K562 (cell line): ENCODE measurements around the gene AFM. TPM values are rescaled to one million over a fixed set of nuclear protein-coding genes. Genes with fewer than 3 reads are reported as not detected.
A peak's percentile ranks its signal among the peaks of the same experiment; 100 is the strongest.

Experiments
- ATAC-seq: fragments of 200-7000 bp; cut with Tn5 transposase; 3 replicates; pipeline ENCODE4 v1.9.1; 2020; ENCODE audit warnings: moderate library complexity
- BruUV-seq: library from RNA; stranded (reverse); fragments of 400-500 nt; replicated peaks from 2 replicates; lab custom pipeline; 2021; lab: Mats Ljungman, UMichigan
- CTCF ChIA-PET: fragments of 300-600 bp; formaldehyde crosslinking; extraction: SDS; loops from one replicate; lab custom pipeline; 2021; ENCODE audit warnings: low intra/inter-chr PET ratio; lab: Yijun Ruan, JAX
- POLR2A ChIA-PET: fragments of 300-600, 350-650 bp; sonication (Branson Sonifier 250); formaldehyde crosslinking; extraction: SDS; loops from one replicate; lab custom pipeline; 2021; ENCODE audit warnings: antibody characterized with exemption, inconsistent platforms; lab: Yijun Ruan, JAX
- DNase-seq, 4 experiments: peaks; one replicate each; pipeline versions ENCODE4 v3.0.0 to v3.0.0-alpha.2; 2011 to 2018; ENCODE audit warnings: low spot score in 3 of 4, mixed read lengths in 3 of 4; ENCODE audit errors: extremely low read depth in 1 of 4
- FAIRE-seq: peaks from 2 replicates; lab custom pipeline; 2011; peaks lifted over from hg19 to GRCh38; lab: Jason Lieb, UNC
- H2AFZ ChIP-seq: 2 replicates; pipeline ENCODE4 v1.6.0; 2011; ENCODE audit warnings: low read depth, low read length, control low read depth, inconsistent platforms
- H3K27ac ChIP-seq: fragments of 200-600 bp; 3 replicates; pipeline ENCODE4 v1.8.0; 2011; ENCODE audit warnings: low read depth, mild to moderate bottlenecking, control low read depth, inconsistent platforms, low read length, moderate library complexity, mixed read lengths; ENCODE audit errors: extremely low read depth
- H3K27me3 ChIP-seq, 2 experiments: fragments of 300-600 bp in 1 of 2; 2 replicates in 1 of 2; 3 replicates in 1 of 2; pipeline versions ENCODE4 v1.6.0 to v1.8.0; 2011; ENCODE audit warnings: inconsistent platforms in 2 of 2, low read length in 2 of 2, mild to moderate bottlenecking in 1 of 2, mixed read lengths in 1 of 2, moderate library complexity in 1 of 2; ENCODE audit not compliant: control insufficient read depth in 2 of 2, insufficient read depth in 2 of 2
- H3K36me3 ChIP-seq: fragments of 300-600 bp; 3 replicates; pipeline ENCODE4 v1.8.0; 2011; ENCODE audit warnings: mild to moderate bottlenecking, low read length, inconsistent platforms; ENCODE audit not compliant: control insufficient read depth, insufficient read depth
- H3K4me1 ChIP-seq, 2 experiments: fragments of 200-600 bp in 1 of 2; replicated peaks in 1 of 2; 2 replicates in 1 of 2; 3 replicates in 1 of 2; pipeline versions ENCODE4 v1.5.1 to v1.8.0; 2011; ENCODE audit warnings: inconsistent platforms in 2 of 2, low read length in 2 of 2, mild to moderate bottlenecking in 1 of 2, mixed read lengths in 1 of 2, moderate library complexity in 1 of 2; ENCODE audit not compliant: control insufficient read depth in 2 of 2, insufficient read depth in 2 of 2
- H3K4me2 ChIP-seq: 2 replicates; pipeline ENCODE4 v1.6.1; 2011; ENCODE audit warnings: low read length, control low read depth, inconsistent platforms, mixed read lengths; ENCODE audit not compliant: insufficient read depth
- H3K4me3 ChIP-seq: fragments of 200-600 bp; sonication (generic), shearing (Covaris generic); 2 replicates; pipeline ENCODE4 v1.5.1; 2016; ENCODE audit warnings: control low read depth, inconsistent platforms
- H3K79me2 ChIP-seq: fragments of 200-600 bp; 3 replicates; pipeline ENCODE4 v1.8.0; 2011; ENCODE audit warnings: low read length, inconsistent platforms; ENCODE audit not compliant: control insufficient read depth, insufficient read depth
- H3K9ac ChIP-seq, 2 experiments: 2 replicates each; pipeline versions ENCODE4 v1.6.0 to v1.6.1; 2011; ENCODE audit warnings: low read depth in 2 of 2, low read length in 2 of 2, control low read depth in 1 of 2, inconsistent platforms in 1 of 2, mild to moderate bottlenecking in 1 of 2, mixed read lengths in 1 of 2; ENCODE audit not compliant: insufficient read depth in 1 of 2
- H3K9me1 ChIP-seq: one replicate; pipeline ENCODE4 v1.6.0; 2011; ENCODE audit warnings: inconsistent platforms, mild to moderate bottlenecking, low read length, moderate library complexity; ENCODE audit not compliant: control insufficient read depth, insufficient read depth
- H3K9me3 ChIP-seq: replicated peaks from 2 replicates; pipeline ENCODE4 v1.5.1; 2011; ENCODE audit warnings: low read depth, low read length, inconsistent platforms; ENCODE audit not compliant: control insufficient read depth, insufficient read depth
- H4K20me1 ChIP-seq: replicated peaks from 2 replicates; pipeline ENCODE4 v1.6.1; 2011; ENCODE audit warnings: low read length, inconsistent platforms, mixed read lengths; ENCODE audit not compliant: control insufficient read depth, insufficient read depth
- BRF1 ChIP-seq: IDR thresholded peaks from 3 replicates; pipeline ENCODE4 v1.6.1; 2011; ENCODE audit warnings: borderline replicate concordance, mild to moderate bottlenecking; ENCODE audit not compliant: insufficient read length; ENCODE audit errors: extremely low read depth
- CBX8 ChIP-seq: fragments of 200-600 bp; sonication (generic); IDR thresholded peaks from 2 replicates; pipeline ENCODE4 v1.6.1; 2012; ENCODE audit warnings: borderline replicate concordance, mixed run types, low read depth, mild to moderate bottlenecking, moderate library complexity, mixed read lengths, low read length, control low read depth, inconsistent platforms; ENCODE audit not compliant: poor library complexity, severe bottlenecking; ENCODE audit errors: extremely low read depth
- GATA2 ChIP-seq: sonication (generic); formaldehyde crosslinking; IDR thresholded peaks from 2 replicates; pipeline ENCODE4 v1.4.0; 2020; ENCODE audit warnings: mild to moderate bottlenecking, missing genetic modification reagents
- HIVEP1 ChIP-seq: fragments of 250-450 bp; sonication (Bioruptor Pico); IDR thresholded peaks from 2 replicates; pipeline ENCODE4 v1.4.0; 2020; ENCODE audit warnings: mild to moderate bottlenecking
- SAFB2 ChIP-seq: fragments of 200-400 bp; formaldehyde crosslinking; IDR thresholded peaks from 2 replicates; pipeline ENCODE4 v1.6.1; 2018; ENCODE audit warnings: borderline replicate concordance, low read length, low read depth, moderate library complexity; ENCODE audit not compliant: severe bottlenecking
- ZNF23 ChIP-seq: fragments of 250-450 bp; sonication (Bioruptor Pico); IDR thresholded peaks from 2 replicates; pipeline ENCODE4 v1.4.0; 2020; ENCODE audit warnings: mild to moderate bottlenecking
- WGBS: fragments of 100-300 bp; shearing (Covaris generic); methylation state at CpG from one replicate; pipeline ENCODE4 v1.1.6; 2016; ENCODE audit warnings: low coverage, mixed read lengths; ENCODE audit not compliant: insufficient coverage; ENCODE audit errors: missing lambda C conversion rate; 5-methylcytosine and 5-hydroxymethylcytosine counted together
- in situ Hi-C: fragments of 300-500 bp; cut with MboI; formaldehyde crosslinking; loops from 4 replicates; pipeline ENCODE4 v1.15.0; 2018; ENCODE audit warnings: inconsistent platforms, mixed read lengths
- intact Hi-C: fragments of 100-400 bp; cut with micrococcal nuclease; formaldehyde crosslinking; loops from 2 replicates; pipeline ENCODE4 v1.14.2; 2022
- polyA plus RNA-seq, 8 experiments: library from polyadenylated mRNA; depleted of rRNA in 4 of 8; stranded (reverse) in 5 of 8; unstranded in 3 of 8; fragments of >200 nt; fragmentation: Nextera tagmentation in 2 of 8; fragmentation: Illumina TruSeq in 1 of 8; extraction: Ambion mirVana in 2 of 8; extraction: Trizol in 1 of 8; gene quantifications; 2 replicates each; pipeline versions ENCODE4 v1.2.1 to v1.2.3, GENCODE V29; 2011 to 2014; ENCODE audit warnings: inconsistent platforms in 1 of 8, missing spikeins in 1 of 8
- total RNA-seq, 7 experiments: library from RNA; depleted of rRNA in 6 of 7; stranded (reverse); fragments of >200 nt in 6 of 7; fragmentation: Illumina TruSeq in 2 of 7; extraction: Trizol in 2 of 7; gene quantifications; 2 replicates each; pipeline versions ENCODE4 v1.2.1 to v1.2.3, GENCODE V29; 2011 to 2021; ENCODE audit warnings: low replicate concordance in 1 of 7
- TF ChIP-seq, protein P1 (sequence below): fragments of 450-650 bp; IDR thresholded peaks from 2 replicates; pipeline ENCODE4 v1.6.1; 2016; ENCODE audit warnings: mild to moderate bottlenecking
- TF ChIP-seq, protein P2 (sequence below): fragments of 450-650 bp; formaldehyde crosslinking; IDR thresholded peaks from 2 replicates; pipeline ENCODE4 v1.4.0; 2020; ENCODE audit warnings: mild to moderate bottlenecking, moderate library complexity
- TF ChIP-seq, protein P3 (sequence below): fragments of 450-650 bp; formaldehyde crosslinking; IDR thresholded peaks from 2 replicates; pipeline ENCODE4 v1.4.0; 2020; ENCODE audit warnings: mild to moderate bottlenecking, mixed read lengths
- TF ChIP-seq, protein P4 (sequence below): sonication (generic); formaldehyde crosslinking; IDR thresholded peaks from 2 replicates; pipeline ENCODE4 v1.8.0; 2023; ENCODE audit warnings: mild to moderate bottlenecking, missing genetic modification reagents
- TF ChIP-seq, protein P5 (sequence below): fragments of 250-450 bp; sonication (Bioruptor Pico); IDR thresholded peaks from 2 replicates; pipeline ENCODE4 v1.8.0; 2021; ENCODE audit warnings: borderline replicate concordance, mild to moderate bottlenecking, moderate library complexity; ENCODE audit not compliant: poor library complexity, severe bottlenecking

The AFM gene
- total and polyA plus RNA-seq, 9 of the 15 experiments (the other 6 are each of a cell fraction or from before 2014, with no cell fraction given): 0.07 to 0.15 (median 0.12) TPM; not detected in 5

DNA sequence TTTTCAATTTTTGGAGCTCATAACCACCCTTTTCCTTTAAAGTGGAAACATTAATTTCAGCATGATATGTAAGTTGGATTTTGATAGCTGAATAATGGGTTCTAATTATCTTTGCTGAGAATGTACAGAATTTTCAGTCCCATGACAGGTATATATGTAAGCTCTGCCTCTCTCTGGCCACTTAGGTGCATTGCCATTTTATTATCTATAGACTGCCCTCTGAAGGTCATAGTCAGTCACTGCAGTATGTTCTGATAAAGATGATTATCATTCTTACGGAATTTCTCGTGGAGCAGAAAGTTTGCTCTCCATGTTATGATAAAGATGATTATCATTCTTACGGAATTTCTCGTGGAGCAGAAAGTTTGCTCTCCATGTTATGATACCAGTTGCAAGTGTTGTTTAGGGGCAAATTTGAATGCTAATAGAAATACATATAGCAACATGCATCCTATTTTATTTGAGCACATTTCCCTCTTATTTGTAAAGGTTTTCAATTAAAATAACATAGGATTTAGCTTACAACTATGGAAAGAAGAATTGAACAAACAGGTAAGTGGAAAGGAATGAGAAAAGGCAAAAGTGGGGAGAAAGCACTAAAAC is 35.1 kb upstream of the AFM start:
- H3K4me1 ChIP-seq: peaks cover 5 to 11% of the 10 kb centered on the region in 2 experiments; a peak in 3 of 5 replicates
- intact Hi-C loops: loop anchor here (1.0 to 10.0 kb wide), 3 partner anchors 105 to 208 kb away; no protein-coding TSS in a partner anchor
- ChIA-PET CTCF (interaction anchor here (0.6 to 1.8 kb wide), 3 partner anchors 105 to 136 kb away, joined by 3 to 12 read pairs (median 3); no protein-coding TSS in a partner anchor), POLR2A (interaction anchor here (1.0 to 1.4 kb wide), 3 partner anchors 8 to 115 kb away, joined by 3 read pairs; no protein-coding TSS in a partner anchor)
- 6% methylated on average over 2 of the region's 4 CpGs for WGBS
- 0 out of 2 replicates have a peak overlapping the region, but pooled peaks have one; percentile 11 for H2AFZ ChIP-seq
- no peaks in the 10 kb centered on the region for H3K79me2 ChIP-seq
- in situ Hi-C loops: no loop called here
- H3K9ac ChIP-seq: no peak overlapping the region
- no peak overlapping the region for H3K4me2 ChIP-seq
- DNase-seq (peak; percentile 41 to 67 (median 50)), ATAC-seq (peak; percentile 90), FAIRE-seq (peak; percentile 32)
- H3K27ac ChIP-seq: no peak overlapping the region
- H4K20me1 ChIP-seq: no peaks in the 10 kb centered on the region
- H3K4me3 ChIP-seq: no peak overlapping the region
- no TSS peak for BruUV-seq
- no peaks in the 10 kb centered on the region for H3K27me3 ChIP-seq
- no peaks in the 10 kb centered on the region for H3K9me1 ChIP-seq
- no peaks in the 10 kb centered on the region for H3K36me3 ChIP-seq
- H3K9me3 ChIP-seq: no peaks in the 10 kb centered on the region
- TF ChIP-seq CBX8 (no peak), SAFB2 (no peak), HIVEP1 (CRISPR knock-in tag) (no peak), BRF1 (no peak), GATA2 (CRISPR knock-in tag) (peak; percentile 55; the same call in 1 of the 2 replicates), ZNF23 (no peak)
- TF ChIP-seq, protein P1, sequence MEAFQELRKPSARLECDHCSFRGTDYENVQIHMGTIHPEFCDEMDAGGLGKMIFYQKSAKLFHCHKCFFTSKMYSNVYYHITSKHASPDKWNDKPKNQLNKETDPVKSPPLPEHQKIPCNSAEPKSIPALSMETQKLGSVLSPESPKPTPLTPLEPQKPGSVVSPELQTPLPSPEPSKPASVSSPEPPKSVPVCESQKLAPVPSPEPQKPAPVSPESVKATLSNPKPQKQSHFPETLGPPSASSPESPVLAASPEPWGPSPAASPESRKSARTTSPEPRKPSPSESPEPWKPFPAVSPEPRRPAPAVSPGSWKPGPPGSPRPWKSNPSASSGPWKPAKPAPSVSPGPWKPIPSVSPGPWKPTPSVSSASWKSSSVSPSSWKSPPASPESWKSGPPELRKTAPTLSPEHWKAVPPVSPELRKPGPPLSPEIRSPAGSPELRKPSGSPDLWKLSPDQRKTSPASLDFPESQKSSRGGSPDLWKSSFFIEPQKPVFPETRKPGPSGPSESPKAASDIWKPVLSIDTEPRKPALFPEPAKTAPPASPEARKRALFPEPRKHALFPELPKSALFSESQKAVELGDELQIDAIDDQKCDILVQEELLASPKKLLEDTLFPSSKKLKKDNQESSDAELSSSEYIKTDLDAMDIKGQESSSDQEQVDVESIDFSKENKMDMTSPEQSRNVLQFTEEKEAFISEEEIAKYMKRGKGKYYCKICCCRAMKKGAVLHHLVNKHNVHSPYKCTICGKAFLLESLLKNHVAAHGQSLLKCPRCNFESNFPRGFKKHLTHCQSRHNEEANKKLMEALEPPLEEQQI: no peak
- TF ChIP-seq, protein P2, sequence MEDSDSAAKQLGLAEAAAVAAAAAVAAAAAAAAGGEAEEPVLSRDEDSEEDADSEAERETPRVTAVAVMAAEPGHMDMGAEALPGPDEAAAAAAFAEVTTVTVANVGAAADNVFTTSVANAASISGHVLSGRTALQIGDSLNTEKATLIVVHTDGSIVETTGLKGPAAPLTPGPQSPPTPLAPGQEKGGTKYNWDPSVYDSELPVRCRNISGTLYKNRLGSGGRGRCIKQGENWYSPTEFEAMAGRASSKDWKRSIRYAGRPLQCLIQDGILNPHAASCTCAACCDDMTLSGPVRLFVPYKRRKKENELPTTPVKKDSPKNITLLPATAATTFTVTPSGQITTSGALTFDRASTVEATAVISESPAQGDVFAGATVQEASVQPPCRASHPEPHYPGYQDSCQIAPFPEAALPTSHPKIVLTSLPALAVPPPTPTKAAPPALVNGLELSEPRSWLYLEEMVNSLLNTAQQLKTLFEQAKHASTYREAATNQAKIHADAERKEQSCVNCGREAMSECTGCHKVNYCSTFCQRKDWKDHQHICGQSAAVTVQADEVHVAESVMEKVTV: peak; percentile 25; the same call in 1 of the 2 replicates
- TF ChIP-seq, protein P3, sequence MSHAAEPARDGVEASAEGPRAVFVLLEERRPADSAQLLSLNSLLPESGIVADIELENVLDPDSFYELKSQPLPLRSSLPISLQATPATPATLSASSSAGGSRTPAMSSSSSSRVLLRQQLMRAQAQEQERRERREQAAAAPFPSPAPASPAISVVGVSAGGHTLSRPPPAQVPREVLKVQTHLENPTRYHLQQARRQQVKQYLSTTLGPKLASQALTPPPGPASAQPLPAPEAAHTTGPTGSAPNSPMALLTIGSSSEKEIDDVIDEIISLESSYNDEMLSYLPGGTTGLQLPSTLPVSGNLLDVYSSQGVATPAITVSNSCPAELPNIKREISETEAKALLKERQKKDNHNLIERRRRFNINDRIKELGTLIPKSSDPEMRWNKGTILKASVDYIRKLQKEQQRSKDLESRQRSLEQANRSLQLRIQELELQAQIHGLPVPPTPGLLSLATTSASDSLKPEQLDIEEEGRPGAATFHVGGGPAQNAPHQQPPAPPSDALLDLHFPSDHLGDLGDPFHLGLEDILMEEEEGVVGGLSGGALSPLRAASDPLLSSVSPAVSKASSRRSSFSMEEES (CRISPR knock-in tag): no peak
- TF ChIP-seq, protein P4, sequence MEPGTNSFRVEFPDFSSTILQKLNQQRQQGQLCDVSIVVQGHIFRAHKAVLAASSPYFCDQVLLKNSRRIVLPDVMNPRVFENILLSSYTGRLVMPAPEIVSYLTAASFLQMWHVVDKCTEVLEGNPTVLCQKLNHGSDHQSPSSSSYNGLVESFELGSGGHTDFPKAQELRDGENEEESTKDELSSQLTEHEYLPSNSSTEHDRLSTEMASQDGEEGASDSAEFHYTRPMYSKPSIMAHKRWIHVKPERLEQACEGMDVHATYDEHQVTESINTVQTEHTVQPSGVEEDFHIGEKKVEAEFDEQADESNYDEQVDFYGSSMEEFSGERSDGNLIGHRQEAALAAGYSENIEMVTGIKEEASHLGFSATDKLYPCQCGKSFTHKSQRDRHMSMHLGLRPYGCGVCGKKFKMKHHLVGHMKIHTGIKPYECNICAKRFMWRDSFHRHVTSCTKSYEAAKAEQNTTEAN (CRISPR knock-in tag): no peak
- TF ChIP-seq, protein P5, sequence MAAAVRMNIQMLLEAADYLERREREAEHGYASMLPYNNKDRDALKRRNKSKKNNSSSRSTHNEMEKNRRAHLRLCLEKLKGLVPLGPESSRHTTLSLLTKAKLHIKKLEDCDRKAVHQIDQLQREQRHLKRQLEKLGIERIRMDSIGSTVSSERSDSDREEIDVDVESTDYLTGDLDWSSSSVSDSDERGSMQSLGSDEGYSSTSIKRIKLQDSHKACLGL: no peak
